GM10266 (cell line): Measurements from ENCODE around the gene GAS7.

Experiments
- DNase-seq: peaks from one replicate; pipeline ENCODE4 v3.0.0; 2012; ENCODE audit errors: extremely low spot score
- CTCF ChIP-seq: IDR thresholded peaks from 2 replicates; pipeline ENCODE4 v1.5.1; 2012; ENCODE audit warnings: mild to moderate bottlenecking, low read depth; ENCODE audit not compliant: control insufficient read depth, insufficient read depth; ENCODE audit errors: missing control alignments

The GAS7 gene

GRCh38 chr17:10147761-10148415 is 50.5 kb downstream of the GAS7 start:
- TF ChIP-seq CTCF, result no peak
- DNase-seq, result no peak

GRCh38 chr17:10147040-10147439 is 51.4 kb downstream of the GAS7 start:
- no peak for TF ChIP-seq CTCF

GRCh38 chr17:10144982-10145381 is 53.4 kb downstream of the GAS7 start:
- no peak for TF ChIP-seq CTCF
- DNase-seq, result no peak

More at GRCh38 chr17:10147040-10147439, 51.4 kb downstream of the GAS7 start:
- no peak for DNase-seq

- TF ChIP-seq CTCF, result no peak
- no peak for DNase-seq
Observed at GRCh38 chr17:10144456-10144855, 54.0 kb downstream of the GAS7 start.

GRCh38 chr17:10141436-10141835 is 57.0 kb downstream of the GAS7 start:
- no peak for TF ChIP-seq CTCF
- no peak for DNase-seq

GRCh38 chr17:10139577-10139976 is 58.8 kb downstream of the GAS7 start:
- no peak for DNase-seq
- TF ChIP-seq CTCF, result no peak

- TF ChIP-seq CTCF, result no peak
- no peak for DNase-seq
Observed at GRCh38 chr17:10136258-10136981, 62.0 kb downstream of the GAS7 start.
